ENCODE measurements around the gene BRD9. TPM values are rescaled to one million over a fixed set of nuclear protein-coding genes. Genes with fewer than 3 reads are reported as not detected.

The BRD9 gene
- total RNA-seq, 2 experiments from 2014 or later, result 46.6 to 51.7 TPM

- intact Hi-C loops (cut with micrococcal nuclease), result no loop called here
- H3K27ac Mint-ChIP-seq, result no peak overlapping the region
- ATAC-seq, result no peak
- no peak overlapping the region for H3K4me3 Mint-ChIP-seq
- H3K9me3 Mint-ChIP-seq, result no peaks in the 10 kb centered on the region
- no peak for TF ChIP-seq CTCF (IDR thresholded peaks at IDR 0.05)
- H3K4me1 Mint-ChIP-seq (ENCODE audit: low read depth), result no peaks in the 10 kb centered on the region
- peaks cover 62% of the 10 kb centered on the region for H3K36me3 Mint-ChIP-seq (ENCODE audit: low read depth)
- DNase-seq, result no peak
- ChIA-PET CTCF (no interaction called here), POLR2A (no interaction called here)
- H3K27me3 Mint-ChIP-seq, result no peaks in the 10 kb centered on the region
Measured at GRCh38 chr5:873328-873727, 19.3 kb downstream of the BRD9 start.

- CTCF ChIA-PET, result no interaction called here
- H3K27ac Mint-ChIP-seq, result no peak overlapping the region
- no peaks in the 10 kb centered on the region for H3K4me1 Mint-ChIP-seq (ENCODE audit: low read depth)
- POLR2A ChIA-PET, result interaction anchor here (0.7 kb wide), 1 partner anchor 19 kb away, joined by 3 read pairs; no protein-coding TSS in a partner anchor
- no peak for TF ChIP-seq CTCF (IDR thresholded peaks at IDR 0.05)
- peaks cover 64% of the 10 kb centered on the region for H3K36me3 Mint-ChIP-seq (ENCODE audit: low read depth)
- intact Hi-C loops (cut with micrococcal nuclease), result no loop called here
- DNase-seq (no peak), ATAC-seq (no peak)
- H3K9me3 Mint-ChIP-seq, result no peaks in the 10 kb centered on the region
- H3K4me3 Mint-ChIP-seq, result no peak overlapping the region
- H3K27me3 Mint-ChIP-seq, result no peaks in the 10 kb centered on the region
Measured at GRCh38 chr5:872301-872700, 20.3 kb downstream of the BRD9 start.

- TF ChIP-seq CTCF (IDR thresholded peaks at IDR 0.05), result no peak
- CTCF ChIA-PET, result no interaction called here
- Mint-ChIP-seq H3K9me3 (no peaks in the 10 kb centered on the region), H3K4me3 (no peak overlapping the region), H3K27ac (no peak overlapping the region), H3K27me3 (no peaks in the 10 kb centered on the region), H3K36me3 (ENCODE audit: low read depth) (peaks cover 61% of the 10 kb centered on the region), H3K4me1 (ENCODE audit: low read depth) (no peaks in the 10 kb centered on the region)
- ATAC-seq, result no peak
- DNase-seq, result no peak
- POLR2A ChIA-PET, result no interaction called here
- intact Hi-C loops (cut with micrococcal nuclease), result no loop called here
Measured at GRCh38 chr5:871596-872298, 20.9 kb downstream of the BRD9 start.

- DNase-seq (no peak), ATAC-seq (no peak)
- H3K27ac Mint-ChIP-seq, result no peak overlapping the region
- H3K36me3 Mint-ChIP-seq (ENCODE audit: low read depth), result peaks cover 63% of the 10 kb centered on the region
- no peaks in the 10 kb centered on the region for H3K9me3 Mint-ChIP-seq
- H3K4me1 Mint-ChIP-seq (ENCODE audit: low read depth), result no peaks in the 10 kb centered on the region
- CTCF ChIA-PET, result no interaction called here
- H3K27me3 Mint-ChIP-seq, result no peaks in the 10 kb centered on the region
- POLR2A ChIA-PET, result no interaction called here
- no peak for TF ChIP-seq CTCF (IDR thresholded peaks at IDR 0.05)
- intact Hi-C loops (cut with micrococcal nuclease), result no loop called here
- H3K4me3 Mint-ChIP-seq, result no peak overlapping the region
Measured at GRCh38 chr5:870956-871355, 21.6 kb downstream of the BRD9 start.

- Mint-ChIP-seq H3K27ac (no peak overlapping the region), H3K27me3 (no peaks in the 10 kb centered on the region), H3K4me1 (ENCODE audit: low read depth) (no peaks in the 10 kb centered on the region), H3K4me3 (no peak overlapping the region), H3K9me3 (no peaks in the 10 kb centered on the region), H3K36me3 (ENCODE audit: low read depth) (peaks cover 62% of the 10 kb centered on the region)
- no peak for DNase-seq
- TF ChIP-seq CTCF (IDR thresholded peaks at IDR 0.05), result no peak
- no peak for ATAC-seq
- intact Hi-C loops (cut with micrococcal nuclease), result no loop called here
- ChIA-PET POLR2A (interaction anchor here (1.3 kb wide), 1 partner anchor 24 kb away, joined by 4 read pairs; the partner anchor contains the start of genes BRD9 and TRIP13), CTCF (no interaction called here)
Measured at GRCh38 chr5:868428-869135, 24.0 kb downstream of the BRD9 start.

Measured in activated CD8-positive, alpha-beta T cell treated with anti-CD3 and anti-CD28 coated beads for 36 hours (primary cell).